Spleen (tissue), 11 donors: ENCODE measurements around the gene EIPR1. TPM values are rescaled to one million over a fixed set of nuclear protein-coding genes. Genes with fewer than 3 reads are reported as not detected.

Experiments
- DNase-seq: peaks from one replicate; pipeline ENCODE4 v3.0.0-alpha.2; 2020
- H3K27ac ChIP-seq, 8 donors: fragments of 200-600 bp; sonication (generic) in 7 of 8; 1 replicate in 4 of 8; 2 replicates in 4 of 8; pipeline versions ENCODE4 v1.5.0 to v1.8.0; 2016 to 2021; ENCODE audit warnings: inconsistent platforms in 4 of 8, mild to moderate bottlenecking in 4 of 8, moderate library complexity in 1 of 8
- H3K27me3 ChIP-seq, 7 donors: fragments of 200-600 bp; sonication (generic) in 6 of 7; replicated peaks in 1 of 7; 1 replicate in 4 of 7; 2 replicates in 3 of 7; pipeline versions ENCODE4 v1.5.0 to v1.8.0; 2016 to 2021; ENCODE audit warnings: inconsistent platforms in 3 of 7, mild to moderate bottlenecking in 1 of 7
- H3K36me3 ChIP-seq, 6 donors: fragments of 200-600 bp; sonication (generic) in 5 of 6; 1 replicate in 4 of 6; 2 replicates in 2 of 6; pipeline versions ENCODE4 v1.5.0 to v1.8.0; 2016 to 2021; ENCODE audit warnings: inconsistent platforms in 2 of 6
- H3K4me1 ChIP-seq, 6 donors: fragments of 200-600 bp; sonication (generic) in 5 of 6; 1 replicate in 3 of 6; 2 replicates in 3 of 6; pipeline versions ENCODE4 v1.5.0 to v1.8.0; 2016 to 2021; ENCODE audit warnings: inconsistent platforms in 3 of 6
- H3K4me3 ChIP-seq, 8 donors: fragments of 200-600 bp; sonication (generic) in 7 of 8; 1 replicate in 4 of 8; 2 replicates in 4 of 8; pipeline versions ENCODE4 v1.5.0 to v1.8.0; 2016 to 2021; ENCODE audit warnings: inconsistent platforms in 4 of 8, mild to moderate bottlenecking in 4 of 8, moderate library complexity in 2 of 8
- H3K9me3 ChIP-seq, 8 donors: fragments of 200-600 bp; sonication (generic) in 7 of 8; 1 replicate in 4 of 8; 2 replicates in 4 of 8; pipeline versions ENCODE4 v1.5.0 to v1.8.0; 2016 to 2021; ENCODE audit warnings: inconsistent platforms in 4 of 8
- POLR2A ChIP-seq, 3 donors: fragments of 450-650 bp; IDR thresholded peaks; one replicate each; pipeline ENCODE4 v1.5.1; 2017; ENCODE audit warnings: antibody characterized with exemption in 3 of 3, mild to moderate bottlenecking in 1 of 3
- POLR2AphosphoS5 ChIP-seq, 3 donors: sonication (generic); formaldehyde crosslinking; IDR thresholded peaks; one replicate each; pipeline ENCODE4 v1.5.1; 2017; ENCODE audit warnings: antibody characterized with exemption in 3 of 3
- WGBS, 5 donors: extraction: QIAGEN DNeasy Blood & Tissue Kit in 3 of 5; methylation state at CpG; one replicate each; pipeline versions ENCODE4 v1.1.5 to v1.1.7; 2013 to 2018; 5-methylcytosine and 5-hydroxymethylcytosine counted together
- intact Hi-C: fragments of 100-400 bp; cut with DNase I; formaldehyde crosslinking; loops from one replicate; pipeline ENCODE4 v1.15.0; 2023; ENCODE audit warnings: low total_unique reads
- polyA plus RNA-seq, 3 donors: library from polyadenylated mRNA; stranded (reverse); fragments of 200-250 nt; gene quantifications; one replicate each; pipeline ENCODE4 v1.2.1, GENCODE V29; 2013
- total RNA-seq, 7 donors: library from RNA; depleted of rRNA in 3 of 7; stranded (reverse); fragments of >200 nt in 3 of 7; fragmentation: NEBNext Ultra II Directional in 4 of 7; extraction: Animal tissue kit (Norgen Biotek cat#: 25700) in 4 of 7; gene quantifications; one replicate each; pipeline versions ENCODE4 v1.1.0 to v1.2.1, GENCODE V29; 2016 to 2021
- TF ChIP-seq, protein P1 (sequence below), 11 experiments: fragments of 200-600 bp in 7 of 11; fragments of 450-650 bp in 4 of 11; sonication (generic) in 4 of 11; IDR thresholded peaks in 8 of 11; conservative IDR thresholded peaks in 3 of 11; 1 replicate in 7 of 11; 2 replicates in 4 of 11; pipeline versions ENCODE4 v1.4.0 to v1.8.0; 2016 to 2021; ENCODE audit warnings: antibody characterized with exemption in 11 of 11, inconsistent platforms in 4 of 11, mild to moderate bottlenecking in 1 of 11
- donor health status: healthy with polysubstance abuse.
- donor health status: DM: no; HTN: no; CAD: no; lungs with moderate emphysema.
- donor health status: DM: no; HTN: no; CAD: no.
- donor health status: Bipolar disorder and iron deficiency.
- donor health status: healthy.
- donor health status: DM: no; HTN: no; CAD: no.
- donor health status: DM: yes; HTN: yes; CAD: no.

Gene EIPR1
- total and polyA plus RNA-seq, 10 donors: 16.1 to 60.1 (median 26.3) TPM

DNA sequence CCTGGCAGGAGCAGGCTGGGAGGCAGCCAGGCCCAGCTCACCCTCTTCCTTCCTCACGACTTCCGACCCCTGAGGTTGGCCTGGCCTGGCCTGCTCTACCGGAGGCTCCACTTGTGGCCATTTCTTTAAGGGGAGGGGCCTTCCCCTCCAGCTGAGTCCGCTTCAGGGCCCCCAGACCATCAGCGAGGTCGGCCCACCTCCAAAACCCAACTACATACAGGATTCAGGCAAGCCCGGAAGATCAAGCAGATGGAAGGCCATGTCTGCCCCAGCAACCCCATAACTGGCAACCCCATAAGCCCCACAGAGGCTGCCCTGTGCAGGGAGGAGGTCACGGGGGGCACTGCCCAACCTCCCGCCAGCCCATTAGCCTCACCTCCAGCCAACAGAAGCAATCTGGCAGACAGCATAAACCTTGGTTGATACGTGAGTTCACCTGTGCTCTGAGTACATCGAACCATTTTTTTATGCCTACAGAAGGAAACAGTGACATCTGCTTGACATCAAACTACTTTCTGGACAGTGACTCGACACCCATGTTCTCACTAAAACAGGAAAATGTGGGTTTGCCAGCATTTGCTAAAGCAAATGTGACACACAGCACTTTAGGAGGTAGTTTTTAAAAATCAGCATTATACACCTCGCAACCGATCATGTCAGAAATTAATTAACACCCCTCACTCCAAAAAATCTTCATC is 98.9 kb downstream of the EIPR1 start:
- 68 to 92% (median 82%) methylated on average over 13 to 14 of the region's 14 CpGs for WGBS, 5 donors
- intact Hi-C loops: no loop called here
- Histone ChIP-seq H3K27me3 (no peaks in the 10 kb centered on the region), H3K9me3 (peaks cover 0 to 35% (median 22%) of the 10 kb centered on the region in 8 donors), H3K36me3 (peaks cover 0 to 44% (median 0%) of the 10 kb centered on the region in 6 donors), H3K4me3 (no peak overlapping the region), H3K4me1 (peaks cover 0 to 18% (median 0%) of the 10 kb centered on the region in 6 donors), H3K27ac (no peak overlapping the region)
- TF ChIP-seq, protein P1, sequence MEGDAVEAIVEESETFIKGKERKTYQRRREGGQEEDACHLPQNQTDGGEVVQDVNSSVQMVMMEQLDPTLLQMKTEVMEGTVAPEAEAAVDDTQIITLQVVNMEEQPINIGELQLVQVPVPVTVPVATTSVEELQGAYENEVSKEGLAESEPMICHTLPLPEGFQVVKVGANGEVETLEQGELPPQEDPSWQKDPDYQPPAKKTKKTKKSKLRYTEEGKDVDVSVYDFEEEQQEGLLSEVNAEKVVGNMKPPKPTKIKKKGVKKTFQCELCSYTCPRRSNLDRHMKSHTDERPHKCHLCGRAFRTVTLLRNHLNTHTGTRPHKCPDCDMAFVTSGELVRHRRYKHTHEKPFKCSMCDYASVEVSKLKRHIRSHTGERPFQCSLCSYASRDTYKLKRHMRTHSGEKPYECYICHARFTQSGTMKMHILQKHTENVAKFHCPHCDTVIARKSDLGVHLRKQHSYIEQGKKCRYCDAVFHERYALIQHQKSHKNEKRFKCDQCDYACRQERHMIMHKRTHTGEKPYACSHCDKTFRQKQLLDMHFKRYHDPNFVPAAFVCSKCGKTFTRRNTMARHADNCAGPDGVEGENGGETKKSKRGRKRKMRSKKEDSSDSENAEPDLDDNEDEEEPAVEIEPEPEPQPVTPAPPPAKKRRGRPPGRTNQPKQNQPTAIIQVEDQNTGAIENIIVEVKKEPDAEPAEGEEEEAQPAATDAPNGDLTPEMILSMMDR (IDR thresholded peaks at IDR 0.05 in 8 of 11, conservative IDR thresholded peaks at IDR 0.05 in 3 of 11): no peak
- TF ChIP-seq POLR2AphosphoS5 (IDR thresholded peaks at IDR 0.05) (peak in 2 of 3 donors; percentile 37 to 45), POLR2A (IDR thresholded peaks at IDR 0.05) (no peak)
- no peak for DNase-seq

DNA sequence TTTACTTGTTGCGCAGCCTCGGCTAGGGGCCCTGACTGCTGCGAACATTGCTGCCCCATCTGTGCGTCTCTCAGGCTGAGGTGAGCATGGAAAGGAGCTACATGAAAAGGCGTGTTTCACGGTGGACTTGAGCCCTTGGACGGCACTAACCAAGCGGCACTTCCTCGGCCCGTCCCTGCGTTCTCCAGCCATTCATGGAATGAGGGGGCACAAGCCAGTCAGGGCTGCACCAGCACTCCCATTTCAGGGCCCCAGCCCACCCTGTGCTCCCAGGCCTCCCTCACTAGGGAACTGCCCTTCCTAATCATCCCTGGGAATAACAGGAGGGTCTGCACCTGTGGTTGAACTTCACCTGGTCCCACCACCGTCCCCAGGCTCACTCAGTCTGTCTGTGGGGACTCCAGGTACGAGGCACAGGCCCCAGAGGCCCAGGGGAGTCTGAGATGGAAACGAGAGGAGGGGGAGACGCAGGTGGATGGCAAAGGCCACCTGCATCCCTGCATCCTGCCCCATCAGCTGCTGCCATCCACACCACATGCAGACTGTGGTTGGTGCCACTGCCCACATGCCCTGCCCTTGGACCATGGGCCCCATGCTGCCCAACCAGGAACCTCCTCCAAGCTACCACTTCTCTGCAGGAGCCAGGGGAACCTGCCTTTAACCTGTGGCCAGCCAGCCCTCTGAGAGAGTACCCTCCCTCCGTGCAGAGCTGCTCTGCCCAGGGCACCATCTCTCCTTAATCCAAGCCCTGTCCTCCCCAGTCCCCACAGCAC is 99.7 kb downstream of the EIPR1 start:
- TF ChIP-seq, protein P1 (IDR thresholded peaks at IDR 0.05 in 8 of 11, conservative IDR thresholded peaks at IDR 0.05 in 3 of 11): no peak
- no peak for TF ChIP-seq POLR2A (IDR thresholded peaks at IDR 0.05)
- TF ChIP-seq POLR2AphosphoS5 (IDR thresholded peaks at IDR 0.05): no peak
- 91 to 95% (median 94%) methylated on average over 15 to 16 of the region's 16 CpGs for WGBS, 5 donors
- Histone ChIP-seq H3K4me3 (no peak overlapping the region), H3K27me3 (no peaks in the 10 kb centered on the region), H3K36me3 (peaks cover 0 to 44% (median 0%) of the 10 kb centered on the region in 6 donors), H3K4me1 (peaks cover 0 to 18% (median 0%) of the 10 kb centered on the region in 6 donors), H3K9me3 (peaks cover 0 to 35% (median 22%) of the 10 kb centered on the region in 8 donors), H3K27ac (no peak overlapping the region)
- peak; percentile 71 for DNase-seq
- intact Hi-C loops: no loop called here

GRCh38 chr2:3277050-3277747 is 100.4 kb downstream of the EIPR1 start:
- intact Hi-C loops: no loop called here
- Histone ChIP-seq H3K27ac (no peak overlapping the region), H3K36me3 (peaks cover 0 to 41% (median 0%) of the 10 kb centered on the region in 6 donors), H3K27me3 (no peaks in the 10 kb centered on the region), H3K4me1 (peaks cover 0 to 18% (median 0%) of the 10 kb centered on the region in 6 donors), H3K4me3 (no peak overlapping the region), H3K9me3 (peaks cover 0 to 35% (median 22%) of the 10 kb centered on the region in 8 donors)
- WGBS, 5 donors: 83 to 89% (median 86%) methylated on average over 25 of the region's 25 CpGs
- no peak for TF ChIP-seq POLR2AphosphoS5 (IDR thresholded peaks at IDR 0.05)
- no peak for TF ChIP-seq POLR2A (IDR thresholded peaks at IDR 0.05)
- TF ChIP-seq, protein P1 (IDR thresholded peaks at IDR 0.05 in 8 of 11, conservative IDR thresholded peaks at IDR 0.05 in 3 of 11): no peak
- DNase-seq: peak; percentile 38
